ENCODE data around the gene GRB2.
A peak's percentile ranks its signal among the peaks of the same experiment; 100 is the strongest.

Gene GRB2

GRCh38 chr17:75271955-75272847, 133.3 kb downstream of the GRB2 start:
- DNase-seq: no peak

GRCh38 chr17:75271233-75271954, 134.1 kb downstream of the GRB2 start:
- DNase-seq: peak; percentile 74

GRCh38 chr17:75270966-75271232, 134.6 kb downstream of the GRB2 start, which contains the start of gene MIF4GD:
Gene MIF4GD (minus strand): TSS chr17:75271231. CDS start chr17:75270195, 1,036 bp downstream.
- no peak for DNase-seq

GRCh38 chr17:75270218-75270965, 135.1 kb downstream of the GRB2 start:
- DNase-seq: peak; percentile 36

GRCh38 chr17:75269844-75270217, 135.6 kb downstream of the GRB2 start:
- DNase-seq: no peak

Data from COR-L47 (cell line).